HG03280 (cell line): ENCODE measurements around the gene VSNL1.

ENCODE experiments used
- ATAC-seq: cut with Tn5 transposase; IDR thresholded peaks from one replicate; pipeline ENCODE4 v1.9.1; 2021; ENCODE audit warnings: mild to moderate bottlenecking, moderate library complexity; ENCODE audit not compliant: unreplicated experiment

VSNL1 gene

GRCh38 chr2:17540093-17540812, at the start of gene VSNL1:
VSNL1 (plus strand) TSS chr2:17540696; CDS start chr2:17592075, 51,379 bp downstream.
- ATAC-seq: no peak

- no peak for ATAC-seq
Measured at GRCh38 chr2:17495590-17495989, 44.9 kb upstream of the VSNL1 start.

GRCh38 chr2:17497718-17498117, 42.8 kb upstream of the VSNL1 start:
- no peak for ATAC-seq

GRCh38 chr2:17506736-17507616, 33.5 kb upstream of the VSNL1 start:
- ATAC-seq: no peak

- ATAC-seq: no peak
Measured at GRCh38 chr2:17515652-17516051, 24.8 kb upstream of the VSNL1 start.

- peak; percentile 27 for ATAC-seq
Measured at GRCh38 chr2:17517481-17518211, 22.9 kb upstream of the VSNL1 start.

- peak; percentile 87 for ATAC-seq
Measured at GRCh38 chr2:17518212-17519154, 22.0 kb upstream of the VSNL1 start, which contains the start of gene RAD51AP2. RAD51AP2 (minus strand) TSS chr2:17518440; CDS start chr2:17518415, 25 bp downstream.

- ATAC-seq: no peak
Measured at GRCh38 chr2:17519486-17519885, 21.0 kb upstream of the VSNL1 start.

GRCh38 chr2:17520761-17521160, 19.7 kb upstream of the VSNL1 start:
- ATAC-seq: no peak

- no peak for ATAC-seq
Measured at GRCh38 chr2:17521621-17522020, 18.9 kb upstream of the VSNL1 start.

- ATAC-seq: no peak
Measured at GRCh38 chr2:17522303-17522702, 18.2 kb upstream of the VSNL1 start.

GRCh38 chr2:17529771-17530170, 10.7 kb upstream of the VSNL1 start:
- ATAC-seq: no peak

GRCh38 chr2:17533546-17533945, 7.0 kb upstream of the VSNL1 start:
- ATAC-seq: no peak

GRCh38 chr2:17536416-17536815, 4.1 kb upstream of the VSNL1 start:
- ATAC-seq: no peak

- ATAC-seq: peak; percentile 48
Measured at GRCh38 chr2:17538022-17538843, 2.3 kb upstream of the VSNL1 start.

GRCh38 chr2:17538844-17539554, 1.5 kb upstream of the VSNL1 start:
- peak; percentile 72 for ATAC-seq

- ATAC-seq: no peak
Measured at GRCh38 chr2:17539611-17540092, 844 bp upstream of the VSNL1 start.

- ATAC-seq: no peak
Measured at GRCh38 chr2:17540813-17541530, 476 bp downstream of the VSNL1 start.
